Endothelial cell of umbilical vein (primary cell): Measurements from ENCODE around the gene KRT81. TPM values are rescaled to one million over a fixed set of nuclear protein-coding genes. Genes with fewer than 3 reads are reported as not detected.

Source experiments
- Bru-seq: library from RNA; stranded (reverse); fragments of 400-500 nt; gene quantifications from one replicate; lab custom pipeline; 2021; lab: Mats Ljungman, UMichigan
- BruChase-seq, 2 experiments: library from RNA; stranded (reverse); fragments of 400-500 nt; gene quantifications; one replicate each; lab custom pipeline; 2021; lab: Mats Ljungman, UMichigan
- BruUV-seq: library from RNA; stranded (reverse); fragments of 400-500 nt; replicated peaks from 2 replicates; lab custom pipeline; 2021; lab: Mats Ljungman, UMichigan
- CTCF ChIA-PET: fragments of 300-600, 350-600 bp; sonication (Branson Sonifier 250); formaldehyde crosslinking; loops from one replicate; lab custom pipeline; 2021; ENCODE audit warnings: antibody characterized with exemption, inconsistent platforms; lab: Charles Lee
- POLR2A ChIA-PET: fragments of 300-600, 350-600 bp; sonication (Branson Sonifier 250); formaldehyde crosslinking; loops from one replicate; lab custom pipeline; 2021; ENCODE audit warnings: antibody characterized with exemption, inconsistent platforms; lab: Charles Lee
- DNase-seq: peaks from one replicate; pipeline ENCODE4 v3.0.0-alpha.2; 2011; ENCODE audit warnings: low read depth, low spot score
- FAIRE-seq: peaks from 2 replicates; lab custom pipeline; 2011; peaks lifted over from hg19 to GRCh38; lab: Jason Lieb, UNC
- H2AFZ ChIP-seq: 2 replicates; pipeline ENCODE4 v1.6.0; 2012; ENCODE audit warnings: low read depth, low read length, control low read depth, inconsistent platforms
- H3K27ac ChIP-seq: 2 replicates; pipeline ENCODE4 v1.5.1; 2011; ENCODE audit warnings: low read depth, mild to moderate bottlenecking, control low read depth, low read length, moderate library complexity; ENCODE audit not compliant: insufficient read depth
- H3K27me3 ChIP-seq, 2 experiments: 2 replicates each; pipeline versions ENCODE4 v1.6.0 to v1.6.1; 2011; ENCODE audit warnings: low read length in 2 of 2, mixed read lengths in 1 of 2; ENCODE audit not compliant: control insufficient read depth in 2 of 2, insufficient read depth in 2 of 2
- H3K36me3 ChIP-seq, 2 experiments: 2 replicates in 1 of 2; 3 replicates in 1 of 2; pipeline ENCODE4 v1.5.1; 2011; ENCODE audit warnings: low read length in 2 of 2, mild to moderate bottlenecking in 1 of 2, moderate library complexity in 1 of 2; ENCODE audit not compliant: control insufficient read depth in 2 of 2, insufficient read depth in 2 of 2; ENCODE audit errors: extremely low read depth in 1 of 2
- H3K4me1 ChIP-seq: 3 replicates; pipeline ENCODE4 v1.5.1; 2011; ENCODE audit warnings: mild to moderate bottlenecking, low read length; ENCODE audit not compliant: control insufficient read depth, insufficient read depth; ENCODE audit errors: extremely low read depth
- H3K4me2 ChIP-seq: 2 replicates; pipeline ENCODE4 v1.6.1; 2011; ENCODE audit warnings: low read length, control low read depth, mixed read lengths; ENCODE audit not compliant: insufficient read depth
- H3K4me3 ChIP-seq, 3 experiments: fragments of 200-600 bp in 1 of 3; sonication (generic), shearing (Covaris generic) in 1 of 3; replicated peaks in 1 of 3; 2 replicates each; pipeline ENCODE4 v1.5.1; 2011 to 2016; ENCODE audit warnings: control low read depth in 3 of 3, low read length in 3 of 3, mild to moderate bottlenecking in 2 of 3, inconsistent platforms in 1 of 3, low read depth in 1 of 3, moderate library complexity in 1 of 3; ENCODE audit not compliant: insufficient read depth in 1 of 3
- H3K79me2 ChIP-seq: 2 replicates; pipeline ENCODE4 v1.6.0; 2012; ENCODE audit warnings: low read length, inconsistent platforms; ENCODE audit not compliant: control insufficient read depth, insufficient read depth
- H3K9ac ChIP-seq: replicated peaks from 2 replicates; pipeline ENCODE3; 2011; ENCODE audit warnings: low read length, control low read depth; ENCODE audit not compliant: insufficient read depth; ENCODE audit errors: extremely low read depth
- H3K9me1 ChIP-seq: replicated peaks from 3 replicates; pipeline ENCODE4 v1.6.0; 2011; ENCODE audit warnings: mild to moderate bottlenecking, low read length; ENCODE audit not compliant: control insufficient read depth, insufficient read depth; ENCODE audit errors: extremely low read depth
- H3K9me3 ChIP-seq: replicated peaks from 2 replicates; pipeline ENCODE4 v1.5.1; 2012; ENCODE audit warnings: low read length, inconsistent platforms; ENCODE audit not compliant: control insufficient read depth, insufficient read depth
- H4K20me1 ChIP-seq: replicated peaks from 2 replicates; pipeline ENCODE3; 2011; ENCODE audit warnings: mild to moderate bottlenecking, low read length; ENCODE audit not compliant: control insufficient read depth, insufficient read depth; ENCODE audit errors: extremely low read depth
- CTCF ChIP-seq, 2 donors: IDR thresholded peaks; 1 replicate in 1 of 2; 2 replicates in 1 of 2; pipeline ENCODE4 v1.5.1; 2011; ENCODE audit warnings: low read length in 2 of 2, mild to moderate bottlenecking in 2 of 2, moderate library complexity in 2 of 2, control low read depth in 1 of 2, inconsistent platforms in 1 of 2, low read depth in 1 of 2; ENCODE audit not compliant: insufficient read depth in 1 of 2; ENCODE audit errors: extremely low read depth in 1 of 2
- EZH2 ChIP-seq: IDR thresholded peaks from 2 replicates; pipeline ENCODE4 v1.6.1; 2012; ENCODE audit warnings: borderline replicate concordance, low read depth, mild to moderate bottlenecking, moderate library complexity, low read length, inconsistent platforms; ENCODE audit not compliant: severe bottlenecking
- FOS ChIP-seq: IDR thresholded peaks from 2 replicates; pipeline ENCODE4 v1.6.1; 2011; ENCODE audit warnings: mild to moderate bottlenecking, low read length, moderate library complexity, borderline replicate concordance; ENCODE audit not compliant: insufficient read depth
- GATA2 ChIP-seq: IDR thresholded peaks from 2 replicates; pipeline ENCODE4 v1.7.0; 2011; ENCODE audit warnings: low read depth, mild to moderate bottlenecking, moderate library complexity, mixed read lengths, low read length; ENCODE audit not compliant: insufficient read length, insufficient read depth
- JUN ChIP-seq: IDR thresholded peaks from 2 replicates; pipeline ENCODE4 v1.6.1; 2011; ENCODE audit warnings: borderline replicate concordance, low read depth; ENCODE audit not compliant: insufficient read length, insufficient read depth
- MAX ChIP-seq: IDR thresholded peaks from 2 replicates; pipeline ENCODE4 v1.6.1; 2011; ENCODE audit not compliant: insufficient read depth, insufficient read length
- MYC ChIP-seq: IDR thresholded peaks from one replicate; pipeline ENCODE4 v1.6.1; 2011; ENCODE audit warnings: mild to moderate bottlenecking, low read depth, low read length
- POLR2A ChIP-seq: IDR thresholded peaks from 2 replicates; pipeline ENCODE4 v1.6.1; 2012; ENCODE audit warnings: low read depth, mild to moderate bottlenecking, control low read depth, low read length
- POLR2AphosphoS5 ChIP-seq: IDR thresholded peaks from 2 replicates; pipeline ENCODE4 v1.6.1; 2012; ENCODE audit warnings: low read depth, mild to moderate bottlenecking, control low read depth, low read length, moderate library complexity; ENCODE audit not compliant: insufficient read depth
- dilution Hi-C: fragments of 300-500 bp; cut with MboI; formaldehyde crosslinking; loops from one replicate; pipeline ENCODE4 v1.15.0; 2019; ENCODE audit warnings: low sequenced_read_pairs; ENCODE audit not compliant: extremely low pct_ligation_motif_present
- intact Hi-C: fragments of 100-400 bp; cut with micrococcal nuclease; formaldehyde crosslinking; loops from one replicate; pipeline ENCODE4 v1.10.0; 2022
- long read RNA-seq: library from polyadenylated mRNA; stranded (forward); transcript quantifications from one replicate; pipeline ENCODE4 v2.0.0, GENCODE V29; 2021
- polyA minus RNA-seq, 3 experiments: library from RNA; depleted of rRNA, polyadenylated mRNA; stranded (reverse); fragments of >200 nt; gene quantifications; 1 replicate in 1 of 3; 2 replicates in 2 of 3; pipeline ENCODE4 v1.2.3, GENCODE V29; 2011
- polyA plus RNA-seq, 4 experiments: library from polyadenylated mRNA; depleted of rRNA in 3 of 4; stranded (reverse) in 3 of 4; unstranded in 1 of 4; fragments of >200 nt; gene quantifications; 2 replicates each; pipeline versions ENCODE4 v1.2.1 to v1.2.3, GENCODE V29; 2011 to 2012; ENCODE audit warnings: missing spikeins in 1 of 4
- total RNA-seq: library from RNA; stranded (reverse); gene quantifications from 2 replicates; pipeline ENCODE4 v1.2.3, GENCODE V29; 2021

The KRT81 gene
- total RNA-seq: not detected in 2 replicates
- polyA plus RNA-seq: not detected in 2 replicates
- polyA plus RNA-seq (2011; cell fraction: cytosol; rRNA removed): not detected in 2 replicates
- not detected in 2 replicates for polyA plus RNA-seq (2011; cell fraction: nucleus; rRNA removed)
- not detected in 2 replicates for polyA plus RNA-seq (2012)
- polyA minus RNA-seq: not detected in 2 replicates
- not detected for polyA minus RNA-seq (2011; cell fraction: cytosol; rRNA and poly(A)+ RNA removed)
- polyA minus RNA-seq (2011; cell fraction: nucleus; rRNA and poly(A)+ RNA removed): not detected in 2 replicates
- Bru-seq, nascent RNA: percentile 11 among the genes with signal in this experiment
- percentile 16 among the genes with signal in this experiment for BruChase-seq, experiment 1, labeled RNA remaining after a 6-hour chase
- BruChase-seq, experiment 2, labeled RNA remaining after a 2-hour chase: percentile 12 among the genes with signal in this experiment
- long read RNA-seq: 0 reads

GRCh38 chr12:52291267-52291935 is at the start of gene KRT81:
Gene KRT81 (minus strand): TSS chr12:52291534. CDS start chr12:52291465, 69 bp downstream.
- DNase-seq: no peak
- no TSS peak for BruUV-seq
- TF ChIP-seq FOS: no peak
- no peak for TF ChIP-seq POLR2A
- TF ChIP-seq GATA2: no peak
- no peak for TF ChIP-seq POLR2AphosphoS5
- TF ChIP-seq CTCF (IDR thresholded peaks at IDR 0.05; ENCODE audit: extremely low read depth in 1 of 2, insufficient read depth in 1 of 2, low read depth in 1 of 2, low read length in 2 of 2): no peak
- no peak for TF ChIP-seq EZH2
- no peak for TF ChIP-seq MYC
- TF ChIP-seq JUN: no peak
- no peak for TF ChIP-seq MAX
- H3K9me3 ChIP-seq: no peaks in the 10 kb centered on the region
- H3K27me3 ChIP-seq: peaks cover 23 to 31% of the 10 kb centered on the region in 2 experiments
- H3K36me3 ChIP-seq: no peaks in the 10 kb centered on the region
- H3K9me1 ChIP-seq: no peaks in the 10 kb centered on the region
- no peak within 1 kb of the TSS for H2AFZ ChIP-seq
- CTCF ChIA-PET: no interaction called here
- H3K27ac ChIP-seq: no peak within 1 kb of the TSS
- no peak for FAIRE-seq
- no peaks in the 10 kb centered on the region for H4K20me1 ChIP-seq
- H3K9ac ChIP-seq: no peak within 1 kb of the TSS
- no peak within 1 kb of the TSS for H3K4me2 ChIP-seq
- no peak within 1 kb of the TSS for H3K4me3 ChIP-seq
- intact Hi-C loops: loop anchor here (5.0 kb wide), 1 partner anchor 531 kb away; no protein-coding TSS in a partner anchor
- H3K4me1 ChIP-seq: no peaks in the 10 kb centered on the region
- no peaks in the 10 kb centered on the region for H3K79me2 ChIP-seq
- dilution Hi-C loops: no loop called here
- POLR2A ChIA-PET: no interaction called here
